Stimulated activated CD8-positive, alpha-beta memory T cell treated with anti-CD3 and anti-CD28 coated beads, Interleukin-2, amount 100 ng/mL, for 1 hour (primary cell): ENCODE results near the gene EIF3K.

Experiments
- DNase-seq, 2 donors: peaks; one replicate each; pipeline ENCODE4 v3.0.0-alpha.2; 2020; ENCODE audit warnings: low read depth in 2 of 2

The EIF3K gene

DNA sequence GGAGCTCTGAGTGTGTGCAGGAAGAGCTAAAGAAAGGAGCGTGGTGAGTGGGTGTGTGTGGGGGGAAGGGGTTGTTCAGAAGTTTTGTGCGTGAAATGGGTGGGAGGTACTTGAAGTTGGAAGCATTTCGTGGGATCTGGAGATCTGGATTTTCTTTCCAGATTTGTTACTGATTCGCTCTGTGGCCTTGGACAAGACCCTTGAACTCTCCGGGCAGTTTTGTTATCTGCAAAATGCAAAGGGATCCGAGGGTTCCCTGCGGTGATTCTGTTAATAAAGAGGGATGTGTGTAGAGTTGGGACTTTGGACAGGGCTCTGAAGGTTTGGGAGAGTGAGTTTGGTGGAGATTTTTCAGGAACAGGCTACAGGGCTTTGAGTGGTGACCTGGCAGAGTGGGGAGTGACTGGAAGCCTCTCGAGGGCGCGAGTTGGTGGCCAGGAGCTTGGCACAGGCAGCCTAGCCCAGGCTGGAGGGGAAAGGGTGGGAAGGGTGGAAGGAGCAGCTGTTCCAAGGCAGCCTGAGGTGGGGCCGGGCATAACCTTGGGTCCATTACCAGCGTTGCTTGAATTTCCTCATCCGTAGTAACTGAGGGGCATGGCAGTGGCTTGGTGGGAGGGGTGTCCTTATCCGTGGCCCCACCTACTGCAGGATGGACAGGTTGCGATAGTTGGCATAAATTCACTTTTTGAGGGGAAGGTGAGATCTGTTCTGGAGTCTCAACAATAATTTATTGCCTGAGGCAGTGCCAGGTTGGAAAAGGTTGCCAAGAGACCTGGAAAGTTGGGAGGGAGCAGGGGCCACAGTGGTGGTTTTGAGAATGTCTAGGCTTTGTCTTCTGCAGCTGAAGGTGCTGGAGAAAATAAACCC lies 30.6 kb downstream of the EIF3K start:
- no peak for DNase-seq

DNA sequence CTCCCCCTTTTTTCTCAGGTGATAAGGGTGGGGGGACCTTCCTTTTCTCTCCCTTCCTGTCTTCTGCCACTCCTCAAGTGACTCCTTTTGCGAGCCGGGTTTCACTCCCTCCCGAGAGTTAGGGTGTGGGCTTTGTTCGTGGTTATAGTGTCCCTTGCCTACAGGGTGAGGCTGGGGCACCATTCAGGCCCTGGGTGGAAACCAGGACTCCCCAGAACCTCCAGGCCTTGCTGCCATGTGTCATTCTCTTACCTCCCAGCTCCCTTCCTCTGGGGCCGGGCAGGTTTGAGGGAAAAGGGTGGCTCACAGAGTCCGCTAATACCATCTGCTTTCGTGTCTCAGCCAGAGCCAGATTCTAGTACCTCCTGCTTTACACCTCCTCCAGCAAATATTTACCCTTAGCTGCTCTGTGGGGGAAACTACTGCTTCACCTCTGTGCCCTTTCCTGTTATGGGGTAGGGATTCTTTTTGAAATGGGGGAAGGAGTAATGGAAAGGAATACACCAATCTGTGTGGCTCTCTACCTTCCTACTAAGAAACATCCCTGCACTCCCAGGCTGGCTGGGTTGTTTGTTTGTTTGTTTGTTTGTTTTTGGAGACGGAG lies 31.3 kb downstream of the EIF3K start:
- DNase-seq = no peak

DNA sequence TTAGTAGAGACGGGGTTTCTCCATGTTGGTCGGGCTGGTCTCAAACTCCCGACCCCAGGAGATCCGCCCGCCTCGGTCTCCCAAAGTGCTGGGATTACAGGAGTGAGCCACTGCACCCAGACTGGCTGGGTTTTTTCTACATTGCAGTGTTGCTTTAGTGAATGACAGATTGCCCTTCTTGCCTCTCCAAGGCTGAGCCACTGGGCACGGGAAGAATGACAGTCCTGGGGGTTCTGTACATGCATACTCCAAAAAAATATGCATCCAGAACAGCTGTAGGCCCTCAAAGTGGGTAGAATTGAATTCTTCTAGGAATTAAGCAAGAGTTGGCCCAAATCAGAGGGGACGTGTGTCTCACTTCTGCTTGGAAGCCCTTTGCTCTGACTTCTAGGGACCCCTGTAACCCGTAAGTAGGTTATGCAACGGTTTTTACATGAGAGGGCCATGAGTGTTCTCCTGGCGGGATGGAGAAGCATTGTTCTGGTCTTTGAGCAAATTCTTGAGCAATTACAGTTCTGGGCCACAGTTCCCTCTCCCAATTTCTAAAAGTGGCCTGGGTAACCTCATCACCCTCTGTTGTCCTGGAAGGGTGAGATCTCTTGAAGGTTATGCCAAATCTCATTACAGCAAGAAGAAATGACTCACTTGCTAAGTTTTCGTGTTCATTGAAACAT lies 32.1 kb downstream of the EIF3K start:
- DNase-seq = no peak

DNA sequence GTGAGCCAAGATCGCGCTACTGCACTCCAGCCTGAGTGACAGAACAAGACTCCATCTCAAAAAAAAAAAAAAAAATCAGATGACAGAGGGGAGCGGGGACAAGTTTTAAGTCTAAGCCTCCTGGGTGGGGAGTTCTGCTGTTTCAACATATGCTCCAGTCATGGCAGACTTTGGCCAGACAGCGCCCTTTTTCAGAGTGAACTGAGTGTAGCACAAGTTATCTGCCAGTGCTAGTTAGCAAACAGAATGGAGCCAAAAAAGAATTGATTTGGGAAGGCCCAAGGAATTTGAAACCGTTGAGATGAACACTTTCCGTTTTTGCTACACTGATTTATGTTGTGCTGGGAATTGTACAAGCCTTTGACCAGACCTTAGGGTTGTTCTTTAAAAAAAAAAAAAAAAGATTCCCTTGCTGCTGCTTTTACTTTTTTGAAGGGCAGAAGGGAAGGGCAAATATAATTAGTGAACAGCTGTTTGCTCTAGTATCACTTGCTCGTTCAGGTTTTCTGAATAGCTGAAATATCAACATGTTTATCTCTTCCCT lies 34.1 kb downstream of the EIF3K start:
- DNase-seq = no peak

DNA sequence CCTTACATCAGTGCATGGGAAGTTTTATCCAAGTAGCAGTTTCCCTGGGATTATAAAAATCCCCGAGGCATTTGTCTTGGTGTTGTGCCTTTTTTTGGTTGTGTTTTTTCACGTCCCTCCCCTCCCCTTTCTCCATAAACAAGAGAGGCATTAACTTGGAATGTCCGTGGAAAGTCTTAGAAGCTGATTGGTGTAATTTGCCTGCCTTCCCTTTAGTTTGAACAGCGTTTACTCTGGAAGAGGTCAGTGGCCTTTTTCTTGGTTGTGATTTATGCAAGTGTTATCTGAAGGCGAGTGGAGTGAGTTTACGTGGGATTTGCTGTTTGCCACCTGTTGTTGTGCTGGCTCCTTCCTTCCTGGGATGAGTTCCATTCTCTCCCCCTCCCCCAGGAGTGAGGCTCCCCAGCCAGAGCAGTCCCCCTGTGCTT lies 35.7 kb downstream of the EIF3K start:
- no peak for DNase-seq

DNA sequence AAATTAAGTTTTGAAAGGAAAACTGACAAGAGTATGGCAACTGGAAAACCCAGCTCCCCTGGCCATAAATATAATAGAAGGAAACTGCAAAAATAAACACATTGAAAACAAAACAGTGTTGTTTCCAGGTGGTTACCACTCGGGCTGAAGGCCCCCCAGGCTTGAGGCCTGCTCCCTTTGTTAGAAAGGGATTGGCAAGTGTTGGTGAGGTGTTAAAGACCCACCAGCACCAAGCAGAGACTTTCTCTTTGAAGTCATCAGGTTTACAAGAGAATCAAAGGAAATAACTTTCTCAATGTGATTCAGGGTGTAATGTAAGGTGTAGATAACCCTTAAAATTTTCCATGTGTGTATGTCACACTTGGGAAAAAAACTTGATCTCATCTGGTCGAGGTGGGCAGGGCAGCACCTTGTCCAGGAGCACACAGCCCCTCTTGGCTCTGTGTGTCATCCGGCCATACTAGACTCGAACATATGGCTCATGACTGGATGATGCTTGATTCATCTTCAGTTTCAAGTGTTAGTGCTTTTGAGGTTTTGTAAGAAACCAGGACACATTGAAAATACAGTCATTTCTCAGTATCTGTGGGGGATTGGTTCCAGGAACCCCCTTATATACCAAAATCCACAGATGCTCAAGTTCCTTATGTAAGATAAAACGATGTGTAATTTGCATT lies 36.3 kb downstream of the EIF3K start:
- DNase-seq = no peak

DNA sequence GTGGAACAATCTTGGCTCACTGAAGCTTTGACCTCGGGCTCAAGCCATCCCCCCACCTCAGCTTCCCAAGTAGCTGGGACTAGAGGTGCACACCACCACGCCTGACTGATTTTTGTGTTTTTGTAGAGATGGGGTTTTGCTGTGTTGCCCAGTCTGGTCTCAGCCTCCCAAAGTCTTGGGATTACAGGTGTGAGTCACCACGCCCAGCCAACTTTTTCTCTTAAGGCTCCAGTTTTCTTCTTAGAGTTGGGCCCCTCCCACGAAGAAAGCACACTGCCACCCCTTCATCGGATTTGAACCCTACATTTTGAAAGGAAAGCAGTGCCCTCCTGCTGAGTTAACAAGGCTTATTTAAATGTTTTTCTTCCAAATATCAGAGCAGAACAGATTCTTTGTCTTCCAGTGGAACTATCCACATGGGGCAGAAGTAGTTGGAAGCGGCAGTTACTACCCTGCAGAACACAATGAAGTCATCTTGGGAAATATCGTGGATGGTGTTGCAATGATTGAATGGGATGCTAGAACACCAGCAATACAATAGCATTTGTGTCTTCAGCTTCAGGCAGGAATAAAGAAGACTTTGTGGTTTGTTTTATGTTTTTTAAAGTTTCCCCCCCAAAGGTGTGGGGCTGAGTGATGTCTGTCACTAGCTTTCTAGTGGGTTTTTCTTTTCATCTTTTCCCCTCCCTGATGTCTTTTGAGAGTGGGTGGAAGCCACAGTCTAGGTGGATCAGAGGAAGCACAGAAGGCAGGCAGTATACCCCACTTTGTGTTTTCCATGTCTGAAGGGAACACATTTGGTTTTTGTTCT lies 37.4 kb downstream of the EIF3K start:
- DNase-seq = no peak

DNA sequence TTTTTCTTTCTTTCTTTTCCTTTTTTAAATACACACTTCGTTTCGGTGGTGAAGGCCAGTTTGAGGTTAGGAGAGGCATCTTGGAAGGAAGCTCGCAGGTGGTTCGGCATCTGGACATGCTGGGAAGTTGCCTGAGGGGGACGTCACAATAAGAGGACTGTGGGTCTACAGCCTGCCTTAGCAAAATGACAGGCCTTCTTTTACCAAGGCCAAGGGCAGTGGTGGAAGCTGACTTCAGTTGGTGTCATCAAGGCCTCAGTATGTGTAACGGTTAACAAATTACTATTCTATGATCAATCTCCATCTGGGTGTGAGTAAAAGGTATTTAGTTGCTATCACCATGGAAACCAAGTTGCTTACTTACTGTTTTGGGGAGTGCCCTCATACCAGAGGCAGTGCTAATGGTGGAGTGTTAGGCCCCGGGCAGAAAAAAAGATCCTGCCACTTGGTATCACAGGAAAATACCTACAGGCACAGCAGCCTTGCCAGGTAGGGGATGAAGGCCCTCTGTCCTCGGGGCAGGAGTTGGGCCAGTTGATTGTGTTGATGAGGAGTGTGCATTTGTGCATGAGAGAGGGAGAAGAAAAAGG lies 38.7 kb downstream of the EIF3K start:
- DNase-seq = no peak

DNA sequence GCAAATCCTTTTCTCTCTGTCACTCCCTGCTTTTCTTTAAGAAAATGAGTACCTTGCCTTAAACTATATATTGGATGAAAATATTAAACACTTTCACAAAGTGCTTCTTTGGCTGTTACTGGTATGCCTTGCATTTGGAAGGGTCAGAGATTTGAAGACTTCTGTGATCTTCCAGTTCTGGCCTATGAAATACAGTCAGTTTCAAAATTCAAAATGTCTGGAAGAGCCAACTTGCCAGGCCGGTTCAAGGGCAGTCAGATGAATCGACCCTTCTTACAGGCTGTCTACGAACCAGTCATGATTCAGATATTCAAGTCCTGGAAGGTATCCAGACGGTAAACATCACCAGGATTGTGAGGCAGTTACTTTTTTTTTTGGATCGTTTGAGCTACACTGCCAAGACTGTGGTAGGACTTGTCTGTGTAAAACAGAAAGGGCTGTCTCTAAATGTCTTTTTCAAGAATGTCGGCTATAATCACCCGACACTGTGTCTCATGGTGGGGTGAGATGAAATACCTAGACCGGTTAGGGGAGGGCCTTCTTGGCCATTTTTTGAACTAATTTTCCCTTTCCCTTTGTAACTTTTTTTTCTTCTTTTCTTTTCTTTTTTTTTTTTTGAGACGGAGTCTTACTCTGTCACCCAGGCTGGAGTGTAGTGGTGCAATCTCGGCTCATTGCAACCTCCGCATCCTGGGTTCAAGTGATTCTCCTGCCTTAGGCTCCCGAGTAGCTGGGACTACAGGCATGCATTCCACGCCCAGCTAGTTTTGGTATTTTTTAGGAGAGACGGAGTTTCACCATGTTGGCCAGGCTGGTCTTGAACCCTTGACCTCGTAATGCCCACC lies 39.7 kb downstream of the EIF3K start:
- DNase-seq = no peak

DNA sequence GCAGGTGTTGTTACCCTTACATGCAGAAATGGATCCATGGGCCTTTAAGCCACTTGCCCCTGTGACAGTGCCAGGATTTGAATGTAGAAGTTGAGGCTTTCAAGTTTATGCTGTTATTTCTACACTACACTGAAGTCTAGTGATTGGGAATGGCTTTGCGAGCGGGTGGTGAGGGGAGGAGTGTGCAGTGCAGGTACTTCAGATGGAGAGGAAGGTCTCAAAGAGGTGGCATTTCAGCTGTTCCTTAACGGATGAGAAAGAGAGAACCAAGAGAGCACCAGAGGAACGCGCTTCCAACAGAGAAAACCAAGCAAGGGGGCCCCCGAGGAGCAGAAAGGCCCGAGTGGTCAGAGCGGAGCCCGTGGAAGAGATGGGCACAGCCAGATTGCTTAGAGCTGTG lies 41.7 kb downstream of the EIF3K start:
- DNase-seq = no peak

DNA sequence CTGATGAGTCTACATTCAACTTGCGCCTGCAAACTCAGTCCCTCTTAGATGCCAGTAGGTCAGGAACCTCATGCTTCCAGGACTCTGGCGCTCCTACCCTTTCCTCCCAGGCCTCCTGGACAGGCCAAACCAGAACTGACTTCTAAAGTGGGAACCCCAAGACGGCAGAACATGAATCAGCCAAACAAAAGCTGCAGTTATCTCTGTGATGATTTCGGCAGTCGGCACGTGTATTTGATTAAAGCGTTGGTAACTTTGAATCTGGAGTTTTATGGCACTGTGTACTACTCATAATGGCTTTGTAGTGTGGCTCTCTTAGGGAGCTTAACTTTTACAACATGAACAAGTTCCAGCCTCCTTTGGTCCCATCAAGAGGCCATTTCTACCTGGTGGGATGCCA lies 42.1 kb downstream of the EIF3K start:
- DNase-seq = no peak

DNA sequence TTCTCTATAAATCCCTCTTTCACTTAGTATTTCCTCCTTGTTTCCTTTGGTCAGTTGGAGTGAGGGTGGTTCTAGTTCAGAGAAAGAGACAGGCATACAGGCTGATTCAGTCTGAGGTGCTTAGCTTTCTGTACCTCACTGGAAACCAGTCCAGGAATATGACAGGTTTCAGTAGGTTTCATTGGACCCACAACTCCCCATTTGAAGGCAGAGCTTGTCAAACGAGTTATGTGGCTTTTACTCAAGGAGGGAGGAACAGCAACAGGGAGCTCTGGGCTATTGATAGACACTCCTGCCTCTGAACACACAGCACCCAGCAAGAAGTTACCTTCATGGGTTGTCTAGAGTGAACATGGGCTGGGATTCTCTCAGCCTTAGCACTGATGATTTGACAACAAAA lies 43.0 kb downstream of the EIF3K start:
- DNase-seq = no peak

DNA sequence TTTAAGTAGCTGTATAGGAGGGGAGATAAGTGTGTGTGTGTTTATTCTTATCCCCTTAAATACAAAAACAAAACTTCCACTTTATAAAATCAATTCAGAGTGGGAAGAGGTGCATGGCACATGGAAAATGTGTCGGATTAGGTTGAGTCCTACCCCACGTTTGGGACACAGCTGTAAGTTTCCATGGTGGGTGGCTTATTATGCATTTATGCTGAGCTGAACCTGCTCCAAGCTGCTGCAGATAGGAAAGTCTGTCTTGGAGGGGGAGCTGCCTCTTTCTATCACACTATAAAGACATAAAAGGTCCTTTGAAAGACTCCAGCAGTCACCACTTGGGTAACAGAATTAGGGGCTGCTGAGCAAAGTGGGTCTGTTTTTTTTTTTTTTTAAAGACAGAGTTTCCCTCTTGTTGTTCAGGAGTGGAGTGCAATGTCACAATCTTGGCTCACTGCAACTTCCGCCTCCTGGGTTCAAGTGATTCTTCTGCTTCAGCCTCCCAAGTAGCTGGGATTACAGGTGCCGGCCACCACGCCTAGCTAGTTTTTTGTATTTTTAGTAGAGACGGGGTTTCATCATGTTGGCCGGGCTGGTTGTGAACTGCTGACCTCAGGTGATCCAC lies 43.7 kb downstream of the EIF3K start:
- no peak for DNase-seq

DNA sequence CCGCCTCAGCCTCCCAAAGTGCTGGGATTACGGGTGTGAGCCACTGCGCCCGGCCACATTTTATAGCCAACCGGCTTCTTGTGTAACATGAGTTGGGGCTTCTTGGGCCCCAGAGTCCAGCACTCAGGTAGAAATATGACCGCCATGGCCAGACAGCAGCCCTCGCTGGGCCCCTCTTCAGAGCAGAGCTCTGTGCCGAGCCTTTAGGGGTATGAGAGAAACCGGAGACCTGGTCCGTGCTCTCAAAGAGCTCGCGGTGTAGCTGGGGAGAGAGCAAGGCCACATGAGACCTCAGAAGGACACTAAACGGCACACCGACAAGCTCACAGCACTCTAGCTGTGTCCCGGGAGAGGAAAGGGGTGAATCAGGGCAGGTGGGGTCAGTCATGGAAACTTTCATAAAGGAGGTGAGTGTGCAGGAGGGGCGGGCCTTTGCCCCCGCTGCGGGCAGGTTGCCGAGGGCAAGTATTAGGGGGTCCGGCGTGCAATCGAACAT lies 44.2 kb downstream of the EIF3K start:
- DNase-seq = no peak

DNA sequence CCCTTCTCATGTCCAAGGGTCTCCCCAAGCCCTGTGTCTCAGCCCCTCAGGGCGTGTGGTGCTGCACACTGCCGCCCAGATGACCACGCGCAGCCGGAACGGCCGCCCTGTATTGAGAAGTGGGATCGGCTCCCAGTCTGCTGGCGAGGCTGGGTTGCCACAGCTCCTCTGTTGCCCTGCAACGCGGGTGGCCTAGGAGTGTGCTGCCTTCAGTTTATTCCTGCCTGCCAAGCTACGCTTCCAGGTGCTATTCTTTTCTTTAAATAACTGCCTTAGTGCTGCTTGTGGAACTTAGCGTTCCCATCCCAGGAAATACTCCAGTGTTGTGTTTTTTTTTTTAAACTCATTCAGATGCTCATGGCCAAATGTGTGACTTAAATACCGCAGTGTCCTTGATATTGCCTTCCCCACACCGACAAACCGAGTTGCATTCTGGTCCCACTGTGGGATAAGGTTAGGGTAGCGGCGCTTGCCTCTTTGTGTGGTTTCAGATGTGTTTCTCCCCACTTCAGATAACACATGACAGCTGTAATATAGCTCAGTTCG lies 45.0 kb downstream of the EIF3K start:
- DNase-seq = no peak

DNA sequence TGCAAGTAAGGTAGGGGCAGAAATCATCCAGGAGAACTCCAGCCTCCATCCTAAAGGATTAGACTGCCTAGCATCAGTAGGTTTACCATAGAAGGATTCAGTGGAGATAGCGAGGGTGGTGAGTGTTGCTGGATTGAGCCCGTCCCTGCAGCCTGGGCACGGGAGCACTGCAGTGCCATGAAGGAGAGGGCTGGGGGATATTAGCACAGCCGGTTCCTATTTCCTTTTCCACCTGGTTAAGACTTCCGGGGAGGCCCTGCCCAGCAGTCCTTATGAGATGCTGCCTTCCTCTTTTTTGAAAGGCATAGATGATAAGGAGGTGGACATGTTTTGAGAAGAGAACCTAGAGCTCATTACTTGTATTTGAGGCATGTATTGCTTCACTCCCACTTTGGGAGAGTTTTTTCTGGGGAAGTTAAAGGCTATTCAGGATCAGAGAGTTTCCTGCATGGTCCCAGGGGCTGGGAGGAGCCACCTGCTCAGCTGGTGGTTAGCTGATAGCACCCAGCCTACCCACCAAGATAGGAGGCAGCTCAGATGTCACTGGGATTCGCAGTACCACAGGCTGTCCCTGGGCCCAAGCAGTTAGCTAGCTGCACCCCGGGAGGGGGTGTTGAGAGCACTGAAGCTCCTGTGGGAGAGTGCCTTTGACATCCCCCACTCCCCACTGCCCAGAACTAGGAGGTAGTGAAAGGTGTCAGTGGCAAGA lies 45.7 kb downstream of the EIF3K start:
- DNase-seq = no peak

DNA sequence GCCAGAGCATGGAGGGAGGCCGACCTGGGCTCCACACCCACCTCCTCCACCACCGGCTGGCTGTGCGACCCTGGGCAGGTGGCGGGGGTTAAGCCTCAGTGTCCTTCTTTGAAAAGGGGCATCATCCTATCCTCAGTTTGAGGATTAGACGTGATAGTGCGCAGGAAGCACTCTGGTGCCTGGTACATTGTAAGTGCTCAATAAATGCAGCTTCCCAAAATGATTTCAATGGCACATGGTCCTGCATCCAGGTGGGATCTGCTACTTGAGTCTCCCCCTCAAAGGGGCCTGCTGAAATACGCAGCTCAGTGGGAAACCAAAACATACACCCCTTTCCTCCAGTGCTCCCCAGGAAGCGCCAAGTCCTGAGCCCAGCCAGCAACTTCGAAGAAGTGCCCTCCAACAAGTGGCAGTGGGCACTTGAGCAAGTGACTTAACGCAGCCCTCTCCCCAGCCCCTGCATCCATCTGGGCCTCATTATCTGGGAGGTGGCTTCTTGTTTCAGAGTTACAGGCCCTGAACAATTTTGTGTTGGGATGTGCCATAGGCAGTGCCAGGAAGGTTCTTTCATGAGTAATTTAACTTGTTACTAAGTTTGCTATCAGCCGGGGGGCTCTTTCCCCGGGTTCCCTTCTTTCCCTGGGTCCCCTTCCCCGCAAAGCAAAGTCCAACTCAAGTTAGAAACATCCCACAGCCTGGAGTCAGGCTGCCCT lies 46.4 kb downstream of the EIF3K start:
- no peak for DNase-seq
